Measurements from ENCODE around the gene CHD6.

CHD6 gene

DNA sequence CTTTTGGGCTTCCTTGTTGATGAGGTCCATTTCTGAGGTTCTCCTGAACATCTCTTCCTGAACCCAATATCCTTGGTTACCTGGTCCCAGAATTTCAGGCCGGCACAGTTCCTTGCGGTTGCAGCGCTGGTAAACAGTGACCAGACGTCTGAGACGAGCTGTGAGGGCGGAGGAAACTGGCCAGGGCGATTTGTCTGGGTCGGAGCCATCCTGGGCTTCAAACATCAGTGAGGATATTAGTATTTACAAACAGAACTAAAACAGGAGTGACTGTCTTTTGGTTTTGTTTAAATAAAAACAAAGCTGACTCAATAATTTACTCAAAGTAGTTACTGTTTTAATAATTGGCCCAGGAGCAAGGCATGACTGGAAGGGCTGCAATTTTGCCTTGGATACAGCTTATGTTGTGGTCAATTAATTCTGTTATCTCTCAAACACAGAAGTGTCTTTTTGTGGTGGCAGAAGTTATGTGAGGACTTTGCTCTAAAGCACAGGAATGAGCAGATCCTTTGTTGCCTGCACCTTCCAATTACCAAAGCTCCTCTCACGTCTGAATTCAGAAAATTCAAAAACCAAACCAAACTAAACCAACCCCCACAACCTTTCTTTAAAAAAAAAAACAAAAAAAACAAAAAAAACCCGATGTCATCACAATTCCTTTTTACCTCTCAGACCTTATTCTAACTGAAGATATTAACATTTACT is 192.8 kb downstream of the CHD6 start:
- no peak overlapping the region for H3K4me3 ChIP-seq (ENCODE audit: low read length)
- TF ChIP-seq, protein P1, sequence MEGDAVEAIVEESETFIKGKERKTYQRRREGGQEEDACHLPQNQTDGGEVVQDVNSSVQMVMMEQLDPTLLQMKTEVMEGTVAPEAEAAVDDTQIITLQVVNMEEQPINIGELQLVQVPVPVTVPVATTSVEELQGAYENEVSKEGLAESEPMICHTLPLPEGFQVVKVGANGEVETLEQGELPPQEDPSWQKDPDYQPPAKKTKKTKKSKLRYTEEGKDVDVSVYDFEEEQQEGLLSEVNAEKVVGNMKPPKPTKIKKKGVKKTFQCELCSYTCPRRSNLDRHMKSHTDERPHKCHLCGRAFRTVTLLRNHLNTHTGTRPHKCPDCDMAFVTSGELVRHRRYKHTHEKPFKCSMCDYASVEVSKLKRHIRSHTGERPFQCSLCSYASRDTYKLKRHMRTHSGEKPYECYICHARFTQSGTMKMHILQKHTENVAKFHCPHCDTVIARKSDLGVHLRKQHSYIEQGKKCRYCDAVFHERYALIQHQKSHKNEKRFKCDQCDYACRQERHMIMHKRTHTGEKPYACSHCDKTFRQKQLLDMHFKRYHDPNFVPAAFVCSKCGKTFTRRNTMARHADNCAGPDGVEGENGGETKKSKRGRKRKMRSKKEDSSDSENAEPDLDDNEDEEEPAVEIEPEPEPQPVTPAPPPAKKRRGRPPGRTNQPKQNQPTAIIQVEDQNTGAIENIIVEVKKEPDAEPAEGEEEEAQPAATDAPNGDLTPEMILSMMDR (conservative IDR thresholded peaks at IDR 0.05; ENCODE audit: low read depth, low read length), result no peak
- DNase-seq (ENCODE audit: low read depth), result peak; percentile 26

DNA sequence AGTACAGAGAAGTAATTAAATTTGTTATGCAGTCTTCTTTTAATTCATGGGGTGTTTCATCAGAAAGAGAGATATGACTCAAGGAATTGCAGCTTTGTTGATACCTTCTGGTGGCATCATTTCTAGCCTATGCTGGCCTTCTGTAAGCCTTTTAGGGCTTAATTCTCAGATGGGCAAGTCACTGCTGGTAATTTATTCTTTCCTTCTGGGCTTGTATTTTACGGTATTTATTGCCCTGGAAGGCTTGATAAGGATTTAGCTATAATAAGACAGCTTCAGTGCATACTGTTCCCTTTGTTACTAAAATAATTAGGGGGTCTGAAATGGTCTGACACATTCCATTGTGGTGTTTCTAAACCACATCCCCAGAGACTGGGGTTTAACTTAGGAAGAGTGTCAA is 193.6 kb downstream of the CHD6 start:
- TF ChIP-seq, protein P1 (conservative IDR thresholded peaks at IDR 0.05; ENCODE audit: low read depth, low read length), result no peak
- peak; percentile 39 for DNase-seq (ENCODE audit: low read depth)
- no peak overlapping the region for H3K4me3 ChIP-seq (ENCODE audit: low read length)

DNA sequence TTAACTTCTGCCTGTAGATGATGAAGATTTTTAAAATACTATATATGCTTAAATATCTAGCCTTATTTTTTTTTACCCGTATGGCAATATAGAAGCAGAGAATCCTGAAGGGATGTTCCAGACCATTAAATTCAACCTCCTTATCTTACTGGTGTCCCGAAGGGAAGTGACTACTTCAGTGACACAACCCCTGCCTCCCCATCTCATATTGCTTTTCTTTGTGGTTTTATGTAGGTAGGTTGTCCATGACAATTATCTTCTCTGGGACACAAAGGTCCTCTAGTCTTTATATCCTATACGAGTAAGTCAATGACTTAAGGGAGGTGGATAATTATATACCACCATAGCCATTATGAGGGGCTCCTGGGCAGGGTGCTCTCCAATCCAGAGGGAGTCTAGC is 194.2 kb downstream of the CHD6 start:
- TF ChIP-seq, protein P1 (conservative IDR thresholded peaks at IDR 0.05; ENCODE audit: low read depth, low read length), result no peak
- no peak for DNase-seq (ENCODE audit: low read depth)
- H3K4me3 ChIP-seq (ENCODE audit: low read length), result no peak overlapping the region

DNA sequence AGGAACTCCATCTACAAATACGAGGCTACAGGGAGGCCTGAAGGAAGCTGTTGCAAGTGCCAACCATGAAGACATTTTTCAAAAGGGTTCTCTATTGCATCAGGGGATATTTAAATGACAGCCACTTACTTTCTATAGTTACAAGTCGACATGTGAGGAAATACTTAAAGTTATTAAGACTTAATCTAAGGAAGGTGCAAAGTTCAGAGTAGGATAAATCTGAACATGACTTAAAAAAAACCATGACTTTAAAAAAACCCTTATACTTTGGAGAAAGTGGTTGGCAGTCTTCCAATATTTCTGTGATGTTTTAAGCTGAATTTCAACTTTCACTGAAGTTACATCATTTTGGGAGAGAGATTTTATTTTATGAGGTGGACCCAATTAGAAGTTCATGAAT is 195.2 kb downstream of the CHD6 start:
- TF ChIP-seq, protein P1 (conservative IDR thresholded peaks at IDR 0.05; ENCODE audit: low read depth, low read length), result no peak
- peak; percentile 69 for DNase-seq (ENCODE audit: low read depth)
- no peak overlapping the region for H3K4me3 ChIP-seq (ENCODE audit: low read length)

DNA sequence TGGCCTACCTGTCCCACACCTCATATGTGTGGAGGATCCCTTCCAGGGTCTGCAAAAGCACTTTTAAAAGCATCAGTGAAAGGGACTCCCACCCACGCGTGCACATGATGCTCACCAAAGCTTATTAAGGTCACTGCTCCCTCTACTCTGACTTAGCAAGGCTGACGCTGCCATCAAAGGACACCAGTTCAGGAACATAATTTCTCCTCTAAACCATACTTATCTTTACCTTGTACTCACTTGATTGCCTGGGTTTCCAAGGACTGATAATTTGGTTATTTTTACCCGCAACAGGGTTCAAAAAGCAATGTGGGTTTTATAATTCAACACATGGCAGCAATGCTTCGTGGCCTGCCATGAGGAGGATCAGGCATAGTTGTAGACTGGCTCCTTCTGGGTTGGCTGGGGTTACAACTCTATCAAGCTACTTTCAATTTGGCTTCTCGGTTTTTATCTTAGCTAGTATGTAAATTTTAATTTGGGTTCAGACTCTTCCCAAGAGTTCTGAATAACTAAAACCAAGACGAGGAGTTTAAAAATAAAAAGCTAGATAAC is 199.4 kb downstream of the CHD6 start:
- no peak for DNase-seq (ENCODE audit: low read depth)
- TF ChIP-seq, protein P1 (conservative IDR thresholded peaks at IDR 0.05; ENCODE audit: low read depth, low read length), result no peak
- H3K4me3 ChIP-seq (ENCODE audit: low read length), result no peak overlapping the region

DNA sequence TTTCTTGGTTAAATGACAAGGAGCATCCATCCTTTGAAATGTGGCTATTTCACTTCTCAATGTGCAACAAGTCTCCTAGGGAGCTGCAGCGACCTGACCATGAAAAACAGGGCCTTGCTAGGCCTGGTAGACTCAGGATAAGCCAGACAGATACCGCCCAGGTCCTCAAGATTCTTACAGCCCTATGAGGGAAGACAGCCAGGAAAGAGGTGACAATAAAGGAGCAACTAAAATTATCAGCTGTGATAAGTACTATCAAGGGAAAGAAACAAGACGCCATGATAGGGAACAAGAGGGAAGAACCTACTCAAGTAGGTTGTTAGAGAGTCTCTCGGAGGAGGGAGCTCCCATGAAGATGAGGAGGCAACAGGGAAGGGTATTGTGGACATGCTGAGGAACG is 200.1 kb downstream of the CHD6 start:
- TF ChIP-seq, protein P1 (conservative IDR thresholded peaks at IDR 0.05; ENCODE audit: low read depth, low read length), result no peak
- no peak overlapping the region for H3K4me3 ChIP-seq (ENCODE audit: low read length)
- DNase-seq (ENCODE audit: low read depth), result no peak

DNA sequence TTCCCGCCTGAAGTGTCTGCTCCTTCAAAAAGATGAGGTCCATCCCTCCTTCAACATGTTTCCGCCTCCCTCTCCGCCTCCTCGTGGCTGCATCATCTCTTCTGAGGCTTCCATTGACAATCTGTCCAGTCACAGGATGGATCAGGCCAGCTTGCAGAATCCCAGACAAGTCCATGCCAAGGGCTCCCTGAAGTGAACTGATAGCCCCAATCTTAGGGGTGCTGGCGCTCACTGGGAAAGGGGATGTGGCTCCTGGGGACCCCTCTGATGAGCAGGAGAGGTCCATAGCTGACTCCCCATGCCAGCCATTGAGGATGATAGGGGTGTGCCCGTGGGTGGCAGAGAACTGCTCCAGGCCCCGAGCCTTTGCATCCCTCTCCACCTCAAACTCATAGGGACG is 203.0 kb downstream of the CHD6 start:
- H3K4me3 ChIP-seq (ENCODE audit: low read length), result no peak overlapping the region
- no peak for DNase-seq (ENCODE audit: low read depth)
- TF ChIP-seq, protein P1 (conservative IDR thresholded peaks at IDR 0.05; ENCODE audit: low read depth, low read length), result no peak
